Left ventricle myocardium inferior (tissue), 1 donor: ENCODE data around the gene FGA. TPM values are rescaled to one million over a fixed set of nuclear protein-coding genes. Genes with fewer than 3 reads are reported as not detected.
"Not testable (repeated sequence)": the region's sequence is repeated elsewhere in the genome, so short reads cannot be mapped to it uniquely, and the experiment has no call there.

Experiments
- DNase-seq: peaks from one replicate; pipeline ENCODE4 v3.0.0-alpha.2; 2020
- H3K27ac ChIP-seq: fragments of 200-600 bp; replicated peaks from 2 replicates; pipeline ENCODE4 v1.8.0; 2021
- H3K27me3 ChIP-seq: fragments of 200-600 bp; 2 replicates; pipeline ENCODE4 v1.8.0; 2021; ENCODE audit warnings: low read depth
- H3K36me3 ChIP-seq: fragments of 200-600 bp; 2 replicates; pipeline ENCODE4 v1.8.0; 2021
- H3K4me1 ChIP-seq: fragments of 200-600 bp; 2 replicates; pipeline ENCODE4 v1.8.0; 2021
- H3K4me3 ChIP-seq: fragments of 200-600 bp; 2 replicates; pipeline ENCODE4 v1.8.0; 2021; ENCODE audit warnings: mild to moderate bottlenecking, moderate library complexity
- H3K9me3 ChIP-seq: fragments of 200-600 bp; replicated peaks from 2 replicates; pipeline ENCODE4 v1.8.0; 2021
- intact Hi-C: fragments of 100-400 bp; cut with micrococcal nuclease; formaldehyde crosslinking; loops from one replicate; pipeline ENCODE4 v1.11.0; 2022
- total RNA-seq: library from RNA; stranded (reverse); fragmentation: NEBNext Ultra II Directional; extraction: Animal tissue kit (Norgen Biotek cat#: 25700); gene quantifications from one replicate; pipeline ENCODE4 v1.2.1, GENCODE V29; 2021
- TF ChIP-seq, protein P1 (sequence below): fragments of 200-600 bp; IDR thresholded peaks from 2 replicates; pipeline ENCODE4 v1.8.0; 2021; ENCODE audit warnings: antibody characterized with exemption, mild to moderate bottlenecking, borderline replicate concordance
- donor health status: DM: no; HTN: yes; CAD: no; lungs with severe emphysema.

FGA gene
- total RNA-seq, 1 donor from 2014 or later, result not detected

DNA sequence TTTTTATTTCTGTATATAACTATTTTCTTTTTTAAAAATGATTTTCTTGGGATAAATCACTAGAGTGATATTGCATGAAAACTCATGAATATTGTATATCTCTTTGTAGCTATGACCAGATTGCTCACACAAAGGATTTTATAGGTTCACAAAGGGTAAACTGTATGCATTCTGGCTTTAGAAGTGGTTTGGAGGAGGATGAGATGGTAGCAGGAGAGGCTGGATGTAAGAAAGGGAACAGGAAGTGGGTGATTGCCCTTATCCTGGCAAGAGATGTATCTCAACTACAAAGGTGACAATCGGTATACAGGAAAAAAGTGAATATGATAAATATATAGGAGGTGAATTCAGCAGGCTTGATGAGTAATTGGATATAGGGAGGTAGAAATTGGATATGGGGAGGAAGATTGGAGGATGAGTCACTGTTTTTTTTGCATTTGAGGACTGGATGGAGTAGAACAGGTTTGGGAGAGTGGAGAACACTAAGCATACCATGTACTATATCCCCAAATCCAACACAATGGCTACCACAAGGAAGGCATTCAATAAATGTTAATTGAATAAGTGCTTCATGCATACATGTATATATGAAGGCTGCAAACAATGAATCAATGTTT lies 12.0 kb upstream of the FGA start:
- peaks cover 7% of the 10 kb centered on the region for H3K27me3 ChIP-seq
- TF ChIP-seq, protein P1, sequence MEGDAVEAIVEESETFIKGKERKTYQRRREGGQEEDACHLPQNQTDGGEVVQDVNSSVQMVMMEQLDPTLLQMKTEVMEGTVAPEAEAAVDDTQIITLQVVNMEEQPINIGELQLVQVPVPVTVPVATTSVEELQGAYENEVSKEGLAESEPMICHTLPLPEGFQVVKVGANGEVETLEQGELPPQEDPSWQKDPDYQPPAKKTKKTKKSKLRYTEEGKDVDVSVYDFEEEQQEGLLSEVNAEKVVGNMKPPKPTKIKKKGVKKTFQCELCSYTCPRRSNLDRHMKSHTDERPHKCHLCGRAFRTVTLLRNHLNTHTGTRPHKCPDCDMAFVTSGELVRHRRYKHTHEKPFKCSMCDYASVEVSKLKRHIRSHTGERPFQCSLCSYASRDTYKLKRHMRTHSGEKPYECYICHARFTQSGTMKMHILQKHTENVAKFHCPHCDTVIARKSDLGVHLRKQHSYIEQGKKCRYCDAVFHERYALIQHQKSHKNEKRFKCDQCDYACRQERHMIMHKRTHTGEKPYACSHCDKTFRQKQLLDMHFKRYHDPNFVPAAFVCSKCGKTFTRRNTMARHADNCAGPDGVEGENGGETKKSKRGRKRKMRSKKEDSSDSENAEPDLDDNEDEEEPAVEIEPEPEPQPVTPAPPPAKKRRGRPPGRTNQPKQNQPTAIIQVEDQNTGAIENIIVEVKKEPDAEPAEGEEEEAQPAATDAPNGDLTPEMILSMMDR, result no peak
- no peaks in the 10 kb centered on the region for H3K9me3 ChIP-seq
- no peaks in the 10 kb centered on the region for H3K4me1 ChIP-seq
- H3K27ac ChIP-seq, result no peak overlapping the region
- H3K4me3 ChIP-seq, result no peak overlapping the region
- DNase-seq, result no peak
- H3K36me3 ChIP-seq, result no peaks in the 10 kb centered on the region
- intact Hi-C loops, result no loop called here

DNA sequence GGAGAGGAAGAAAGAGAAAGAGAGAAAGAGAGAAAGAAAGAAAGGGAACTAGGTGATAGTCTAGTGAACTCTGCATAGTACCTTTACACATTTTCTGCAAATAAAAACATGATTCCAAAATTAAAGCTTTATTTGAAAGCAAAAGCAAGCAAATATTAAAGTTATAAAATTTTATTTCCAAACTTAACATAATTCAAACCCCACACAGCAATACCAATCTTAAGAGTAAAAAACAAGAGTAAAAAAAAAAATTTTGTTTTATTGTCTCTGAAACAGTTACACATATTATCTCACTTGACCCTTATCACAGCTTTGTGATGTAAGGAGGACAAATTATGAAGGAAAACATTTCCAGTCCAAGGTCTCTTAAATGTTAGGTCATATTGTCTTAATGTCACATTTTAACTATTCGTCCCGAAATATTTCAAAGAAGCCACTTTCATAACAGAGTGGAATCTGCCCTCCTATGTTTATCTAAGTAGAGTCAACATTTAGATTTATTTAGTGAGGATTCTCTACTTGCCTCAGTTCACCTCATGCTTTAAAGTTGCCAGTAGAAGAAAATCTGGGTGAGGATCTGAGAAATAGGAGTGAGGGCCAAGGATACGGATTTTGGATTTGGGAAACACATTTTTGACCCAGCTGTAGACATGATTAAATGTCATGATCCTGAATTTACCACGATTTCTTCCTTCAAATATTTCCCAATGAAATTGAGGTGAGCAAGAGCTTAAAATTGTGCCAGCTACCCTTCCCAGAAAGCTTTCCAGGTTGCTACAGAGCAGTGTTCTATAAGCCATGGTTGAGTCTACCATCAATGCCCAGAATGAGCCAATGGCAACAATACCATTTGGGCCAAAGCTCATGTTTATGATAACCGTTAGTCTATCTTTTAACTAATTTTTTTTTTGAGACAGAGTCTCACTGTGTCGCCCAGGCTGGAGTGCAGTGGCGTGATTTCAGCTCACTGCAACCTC lies 7.5 kb upstream of the FGA start:
- no peak overlapping the region for H3K27ac ChIP-seq
- no peaks in the 10 kb centered on the region for H3K36me3 ChIP-seq
- H3K27me3 ChIP-seq, result peaks cover 7% of the 10 kb centered on the region
- no peaks in the 10 kb centered on the region for H3K9me3 ChIP-seq
- no peak for DNase-seq
- no peak overlapping the region for H3K4me3 ChIP-seq
- no peaks in the 10 kb centered on the region for H3K4me1 ChIP-seq
- TF ChIP-seq, protein P1, result no peak
- intact Hi-C loops, result no loop called here

DNA sequence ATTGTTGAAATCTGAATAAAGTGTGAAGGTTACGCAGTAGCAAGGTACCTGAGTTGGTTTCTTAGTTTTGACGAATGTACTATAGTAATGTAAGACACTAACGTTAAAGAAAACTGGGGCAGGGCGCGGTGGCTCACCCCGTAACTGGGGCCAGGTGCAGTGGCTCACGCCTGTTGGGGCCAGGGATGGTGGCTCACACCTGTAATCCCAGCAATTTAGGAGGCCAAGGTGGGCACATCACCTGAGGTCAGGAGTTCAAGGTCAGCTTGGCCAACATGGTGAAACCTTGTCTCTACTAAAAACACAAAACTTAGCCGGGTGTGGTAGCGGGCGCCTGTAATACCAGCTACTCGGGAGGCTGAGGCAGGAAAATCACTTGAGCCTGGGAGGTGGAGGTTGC lies 6.7 kb upstream of the FGA start:
- H3K27ac ChIP-seq, H3K36me3 ChIP-seq, H3K27me3 ChIP-seq, H3K4me1 ChIP-seq, H3K4me3 ChIP-seq, DNase-seq, H3K9me3 ChIP-seq, intact Hi-C loops: not testable (repeated sequence)

DNA sequence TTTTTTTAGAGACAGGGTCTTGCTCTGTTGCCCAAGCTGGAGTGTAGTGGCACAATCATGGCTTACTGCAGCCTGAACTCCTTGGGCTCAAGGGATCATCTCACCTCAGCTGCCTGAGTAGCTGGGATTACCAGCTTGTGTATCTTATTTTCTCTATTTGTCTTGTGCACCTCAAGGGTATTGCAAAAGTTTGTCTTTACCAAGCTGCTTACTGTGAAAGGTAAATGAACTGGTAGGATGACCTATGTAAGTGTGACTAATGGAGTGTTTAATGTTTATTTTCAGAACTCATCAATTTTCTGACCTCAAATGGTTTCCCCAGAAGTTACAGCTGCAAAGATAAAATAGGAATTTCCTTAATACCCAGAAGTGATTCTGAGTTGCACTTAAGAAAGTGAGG lies 5.3 kb upstream of the FGA start:
- Histone ChIP-seq H3K4me1 (no peaks in the 10 kb centered on the region), H3K27me3 (peaks cover under 1% of the 10 kb centered on the region), H3K27ac (no peak overlapping the region), H3K36me3 (no peaks in the 10 kb centered on the region), H3K9me3 (no peaks in the 10 kb centered on the region), H3K4me3 (no peak overlapping the region)
- intact Hi-C loops, result no loop called here
- TF ChIP-seq, protein P1, result no peak
- no peak for DNase-seq

DNA sequence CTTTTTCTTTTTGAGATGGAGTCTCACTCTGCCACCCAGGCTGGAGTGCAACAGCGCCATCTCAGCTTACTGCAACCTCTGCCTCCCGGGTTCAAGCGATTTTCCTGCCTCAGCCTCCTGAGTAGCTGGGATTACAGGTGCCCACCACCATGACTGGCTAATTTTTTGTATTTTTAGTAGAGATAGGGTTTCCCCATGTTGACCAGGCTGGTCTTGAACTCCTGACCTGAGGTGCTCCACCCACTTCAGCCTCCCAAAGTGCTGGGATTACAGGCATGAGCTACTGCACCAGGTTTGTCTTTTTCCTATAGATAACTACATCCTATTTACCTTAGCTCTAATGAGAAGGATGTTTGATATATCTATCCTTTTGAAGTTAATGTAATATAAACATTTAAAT lies 3.8 kb upstream of the FGA start:
- peaks cover 15% of the 10 kb centered on the region for H3K27me3 ChIP-seq
- intact Hi-C loops, H3K36me3 ChIP-seq, H3K4me1 ChIP-seq, H3K9me3 ChIP-seq, H3K27ac ChIP-seq, H3K4me3 ChIP-seq, DNase-seq: not testable (repeated sequence)

DNA sequence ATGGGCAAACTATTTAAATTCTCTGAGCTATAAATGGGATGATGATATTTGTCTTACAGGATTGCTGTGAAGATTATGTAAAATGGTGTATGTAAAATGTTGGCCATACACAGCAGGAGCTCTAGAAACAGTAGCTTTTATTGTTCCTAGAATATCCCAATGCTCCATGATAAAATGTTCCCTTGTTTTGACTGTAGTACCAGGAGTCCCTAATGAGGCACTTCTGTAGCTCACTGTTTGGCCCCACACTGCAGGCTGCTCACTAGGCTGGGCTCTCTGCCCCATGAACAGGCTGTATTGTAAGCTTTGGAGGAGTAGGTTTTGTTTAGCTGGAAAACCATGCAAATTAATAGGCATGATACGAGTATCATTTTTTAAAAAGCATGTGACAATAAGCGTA lies 3.3 kb upstream of the FGA start:
- H3K27me3 ChIP-seq, result peaks cover 19% of the 10 kb centered on the region
- H3K4me1 ChIP-seq, result no peaks in the 10 kb centered on the region
- TF ChIP-seq, protein P1, result no peak
- no peak overlapping the region for H3K27ac ChIP-seq
- no peaks in the 10 kb centered on the region for H3K9me3 ChIP-seq
- DNase-seq, result no peak
- intact Hi-C loops, result no loop called here
- no peaks in the 10 kb centered on the region for H3K36me3 ChIP-seq
- H3K4me3 ChIP-seq, result no peak overlapping the region
